Fibroblast of mammary gland (primary cell): Measurements from ENCODE around the gene UGT1A1.

ENCODE experiments used
- DNase-seq: peaks from one replicate; pipeline ENCODE4 v3.0.0-alpha.2; 2010; ENCODE audit warnings: low read depth
- H3K4me3 ChIP-seq: 2 replicates; pipeline ENCODE4 v1.5.1; 2011; ENCODE audit warnings: low read depth, mild to moderate bottlenecking, low read length, moderate library complexity; ENCODE audit not compliant: control insufficient read depth
- TF ChIP-seq, protein P1 (sequence below): conservative IDR thresholded peaks from 2 replicates; pipeline ENCODE4 v1.5.1; 2011; ENCODE audit warnings: low read depth, low read length, inconsistent platforms; ENCODE audit not compliant: control insufficient read depth, insufficient read depth

Gene UGT1A1

DNA sequence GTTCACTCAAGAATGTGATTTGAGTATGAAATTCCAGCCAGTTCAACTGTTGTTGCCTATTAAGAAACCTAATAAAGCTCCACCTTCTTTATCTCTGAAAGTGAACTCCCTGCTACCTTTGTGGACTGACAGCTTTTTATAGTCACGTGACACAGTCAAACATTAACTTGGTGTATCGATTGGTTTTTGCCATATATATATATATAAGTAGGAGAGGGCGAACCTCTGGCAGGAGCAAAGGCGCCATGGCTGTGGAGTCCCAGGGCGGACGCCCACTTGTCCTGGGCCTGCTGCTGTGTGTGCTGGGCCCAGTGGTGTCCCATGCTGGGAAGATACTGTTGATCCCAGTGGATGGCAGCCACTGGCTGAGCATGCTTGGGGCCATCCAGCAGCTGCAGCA is at the start of gene UGT1A1:
TSS of gene UGT1A1 (plus strand) at position 228 of the 400 bp plus-strand sequence. CDS start at position 246, 18 bp downstream.
- TF ChIP-seq, protein P1, sequence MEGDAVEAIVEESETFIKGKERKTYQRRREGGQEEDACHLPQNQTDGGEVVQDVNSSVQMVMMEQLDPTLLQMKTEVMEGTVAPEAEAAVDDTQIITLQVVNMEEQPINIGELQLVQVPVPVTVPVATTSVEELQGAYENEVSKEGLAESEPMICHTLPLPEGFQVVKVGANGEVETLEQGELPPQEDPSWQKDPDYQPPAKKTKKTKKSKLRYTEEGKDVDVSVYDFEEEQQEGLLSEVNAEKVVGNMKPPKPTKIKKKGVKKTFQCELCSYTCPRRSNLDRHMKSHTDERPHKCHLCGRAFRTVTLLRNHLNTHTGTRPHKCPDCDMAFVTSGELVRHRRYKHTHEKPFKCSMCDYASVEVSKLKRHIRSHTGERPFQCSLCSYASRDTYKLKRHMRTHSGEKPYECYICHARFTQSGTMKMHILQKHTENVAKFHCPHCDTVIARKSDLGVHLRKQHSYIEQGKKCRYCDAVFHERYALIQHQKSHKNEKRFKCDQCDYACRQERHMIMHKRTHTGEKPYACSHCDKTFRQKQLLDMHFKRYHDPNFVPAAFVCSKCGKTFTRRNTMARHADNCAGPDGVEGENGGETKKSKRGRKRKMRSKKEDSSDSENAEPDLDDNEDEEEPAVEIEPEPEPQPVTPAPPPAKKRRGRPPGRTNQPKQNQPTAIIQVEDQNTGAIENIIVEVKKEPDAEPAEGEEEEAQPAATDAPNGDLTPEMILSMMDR: no peak
- no peak for DNase-seq
- H3K4me3 ChIP-seq: no peak within 1 kb of the TSS

DNA sequence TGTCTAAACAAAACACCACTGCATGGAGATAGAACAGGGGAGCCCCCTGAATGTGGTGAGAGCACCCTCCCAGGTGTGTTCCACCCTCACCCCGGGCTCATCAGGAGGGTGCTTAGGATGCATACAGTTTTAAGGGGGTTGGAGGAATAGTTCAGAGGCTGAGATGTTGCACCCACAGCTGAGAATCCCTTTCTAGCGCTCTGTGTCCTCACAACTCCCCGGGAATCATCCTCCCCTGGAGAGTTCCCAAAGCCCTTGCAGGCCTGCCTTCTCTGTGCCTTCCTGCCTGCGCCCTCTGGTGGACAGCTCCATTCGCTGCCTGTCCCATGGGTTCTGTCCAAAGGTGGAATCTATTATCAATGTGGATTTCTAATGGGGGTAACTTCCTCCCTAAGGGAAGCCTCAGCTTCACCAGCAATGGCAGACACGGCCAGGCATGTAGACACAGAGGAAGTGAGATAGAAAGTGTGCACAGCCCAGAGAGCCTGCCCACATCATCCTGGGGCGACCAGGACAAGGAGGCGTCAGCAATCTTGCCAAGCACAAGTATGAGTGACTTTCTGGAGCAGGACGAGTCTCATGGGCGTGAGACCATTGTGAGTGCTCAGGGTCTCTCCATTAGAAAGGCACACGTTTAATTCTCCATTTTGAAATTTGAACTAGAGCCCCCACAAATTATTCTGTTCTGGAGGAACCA is 48.6 kb upstream of the UGT1A1 start:
- TF ChIP-seq, protein P1: peak; percentile 93
- peak; percentile 71 for DNase-seq
- no peak overlapping the region for H3K4me3 ChIP-seq

DNA sequence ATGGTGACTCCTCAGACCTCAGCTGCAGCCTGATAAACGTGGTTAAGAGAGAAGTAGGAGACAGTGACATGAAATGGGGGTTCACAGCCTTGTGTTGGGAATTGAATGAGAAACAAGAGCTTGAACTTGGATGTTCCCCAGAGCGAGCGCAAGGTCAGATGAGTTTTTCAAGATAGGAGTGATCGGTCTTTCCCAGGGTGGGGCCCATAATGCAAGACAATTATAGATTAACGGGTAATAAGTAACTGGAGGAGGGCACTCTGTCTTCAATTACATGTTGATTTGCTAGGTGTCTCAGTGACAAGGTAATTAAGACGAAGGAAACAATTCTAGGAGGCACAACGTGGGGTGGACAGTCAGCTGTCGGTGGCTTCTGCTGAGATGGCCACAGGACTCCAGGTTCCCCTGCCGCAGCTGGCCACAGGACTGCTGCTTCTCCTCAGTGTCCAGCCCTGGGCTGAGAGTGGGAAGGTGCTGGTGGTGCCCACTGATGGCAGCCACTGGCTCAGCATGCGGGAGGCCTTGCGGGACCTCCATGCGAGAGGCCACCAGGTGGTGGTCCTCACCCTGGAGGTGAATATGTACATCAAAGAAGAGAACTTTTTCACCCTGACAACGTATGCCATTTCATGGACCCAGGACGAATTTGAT is 47.3 kb upstream of the UGT1A1 start, which contains the start of gene UGT1A5:
TSS of gene UGT1A5 (plus strand) at position 297 of the 651 bp plus-strand sequence. CDS start at position 382, 85 bp downstream.
- H3K4me3 ChIP-seq: no peak within 1 kb of the TSS
- no peak for DNase-seq
- TF ChIP-seq, protein P1: no peak

DNA sequence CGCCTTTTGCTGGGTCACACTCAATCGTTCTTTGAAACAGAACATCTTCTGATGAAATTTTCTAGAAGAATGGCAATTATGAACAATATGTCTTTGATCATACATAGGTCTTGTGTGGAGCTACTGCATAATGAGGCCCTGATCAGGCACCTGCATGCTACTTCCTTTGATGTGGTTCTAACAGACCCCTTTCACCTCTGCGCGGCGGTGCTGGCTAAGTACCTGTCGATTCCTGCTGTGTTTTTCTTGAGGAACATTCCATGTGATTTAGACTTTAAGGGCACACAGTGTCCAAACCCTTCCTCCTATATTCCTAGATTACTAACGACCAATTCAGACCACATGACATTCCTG is 46.8 kb upstream of the UGT1A1 start:
- DNase-seq: no peak
- no peak overlapping the region for H3K4me3 ChIP-seq
- TF ChIP-seq, protein P1: no peak

DNA sequence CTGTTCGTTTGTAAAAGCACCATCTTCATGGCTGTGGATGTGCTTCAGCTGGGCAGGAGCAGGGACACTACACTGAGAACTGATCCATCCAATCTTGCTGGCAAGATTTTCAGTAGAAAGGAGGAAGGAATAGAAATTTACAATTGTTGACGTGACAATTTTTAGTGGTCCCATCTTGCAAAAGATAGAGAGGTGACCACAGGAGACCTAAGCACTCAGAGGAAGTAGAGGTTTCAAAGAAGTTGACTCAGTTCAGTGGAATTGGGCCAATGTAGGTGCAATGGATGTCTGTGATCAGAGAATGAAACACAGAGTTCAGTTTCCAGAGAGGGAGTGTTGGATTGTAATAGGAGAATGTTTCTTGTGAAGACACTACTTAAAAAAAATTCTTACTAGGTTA is 45.9 kb upstream of the UGT1A1 start:
- H3K4me3 ChIP-seq: no peak overlapping the region
- TF ChIP-seq, protein P1: no peak
- no peak for DNase-seq

DNA sequence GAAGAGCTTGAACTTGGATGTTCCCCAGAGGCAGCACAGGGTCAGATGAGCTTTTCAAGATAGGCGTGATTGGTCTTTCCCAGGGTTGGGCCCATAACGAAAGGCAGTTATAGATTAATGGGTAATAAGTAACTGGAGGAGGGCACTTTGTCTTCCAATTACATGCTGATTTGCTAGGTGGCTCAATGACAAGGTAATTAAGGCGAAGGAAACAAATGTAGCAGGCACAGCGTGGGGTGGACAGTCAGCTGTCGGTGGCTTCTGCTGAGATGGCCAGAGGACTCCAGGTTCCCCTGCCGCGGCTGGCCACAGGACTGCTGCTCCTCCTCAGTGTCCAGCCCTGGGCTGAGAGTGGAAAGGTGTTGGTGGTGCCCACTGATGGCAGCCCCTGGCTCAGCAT is 41.5 kb upstream of the UGT1A1 start, which contains the start of gene UGT1A4:
TSS of gene UGT1A4 (plus strand) at position 185 of the 400 bp plus-strand sequence. CDS start at position 270, 85 bp downstream.
- DNase-seq: no peak
- H3K4me3 ChIP-seq: no peak within 1 kb of the TSS
- TF ChIP-seq, protein P1: no peak
